ENCODE results near the gene DNAH17. TPM values are rescaled to one million over a fixed set of nuclear protein-coding genes. Genes with fewer than 3 reads are reported as not detected.
A peak's percentile ranks its signal among the peaks of the same experiment; 100 is the strongest.

DNAH17 gene
- total and polyA plus RNA-seq, 2 of the 13 experiments (the other 11 are each of a cell fraction or from before 2014, with no cell fraction given): 0.86 to 1.6 TPM

- TF ChIP-seq ZNF589 (CRISPR knock-in tag; conservative IDR thresholded peaks at IDR 0.05) (no peak), REST (IDR thresholded peaks at IDR 0.05; ENCODE audit: borderline replicate concordance in 1 of 2, low read depth in 1 of 2, low read length in 2 of 2) (no peak), ZNF441 (CRISPR knock-in tag; IDR thresholded peaks at IDR 0.05; ENCODE audit: borderline replicate concordance) (no peak), TFDP2 (CRISPR knock-in tag; IDR thresholded peaks at IDR 0.05) (no peak), PATZ1 (CRISPR knock-in tag; IDR thresholded peaks at IDR 0.05) (no peak), ATM (IDR thresholded peaks at IDR 0.05; ENCODE audit: borderline replicate concordance) (no peak), PRDM4 (CRISPR knock-in tag; IDR thresholded peaks at IDR 0.05; ENCODE audit: borderline replicate concordance) (no peak), RFX1 (IDR thresholded peaks at IDR 0.05) (no peak), ESRRA (CRISPR knock-in tag; IDR thresholded peaks at IDR 0.05; ENCODE audit: low read depth) (no peak; the same call in 1 of the 2 replicates), ZNF232 (CRISPR knock-in tag; IDR thresholded peaks at IDR 0.05; ENCODE audit: borderline replicate concordance) (no peak), FOXK2 (IDR thresholded peaks at IDR 0.05) (no peak), PAXIP1 (CRISPR knock-in tag; conservative IDR thresholded peaks at IDR 0.05) (peak; percentile 95), SMARCC2 (IDR thresholded peaks at IDR 0.05) (no peak), ZNF33A (CRISPR knock-in tag; IDR thresholded peaks at IDR 0.05; ENCODE audit: borderline replicate concordance) (no peak), ZNF446 (CRISPR knock-in tag; IDR thresholded peaks at IDR 0.05) (peak; percentile 78), HNRNPUL1 (IDR thresholded peaks at IDR 0.05; ENCODE audit: low read depth, low read length) (no peak)
Observed at GRCh38 chr17:78433013-78433727, 144.0 kb downstream of the DNAH17 start (continued).

All from HepG2 (cell line).